Measurements from ENCODE around the gene IPMK.

The IPMK gene

GRCh38 chr10:58300676-58301075 lies 33.0 kb upstream of the IPMK start:
- DNase-seq (ENCODE audit: low read depth) = no peak
- no peak overlapping the region for H3K4me3 ChIP-seq (ENCODE audit: low read depth, low read length)
- no peak for TF ChIP-seq CTCF (conservative IDR thresholded peaks at IDR 0.05; ENCODE audit: low read depth, low read length)

GRCh38 chr10:58299580-58299979 lies 31.9 kb upstream of the IPMK start:
- TF ChIP-seq CTCF (conservative IDR thresholded peaks at IDR 0.05; ENCODE audit: low read depth, low read length) = peak; percentile 92
- DNase-seq (ENCODE audit: low read depth) = peak; percentile 79
- no peak overlapping the region for H3K4me3 ChIP-seq (ENCODE audit: low read depth, low read length)

- TF ChIP-seq CTCF (conservative IDR thresholded peaks at IDR 0.05; ENCODE audit: low read depth, low read length) = no peak
- H3K4me3 ChIP-seq (ENCODE audit: low read depth, low read length) = no peak overlapping the region
- DNase-seq (ENCODE audit: low read depth) = no peak
Observed at GRCh38 chr10:58293989-58294388, 26.3 kb upstream of the IPMK start.

GRCh38 chr10:58291538-58292174 lies 24.0 kb upstream of the IPMK start:
- peak; percentile 88 for DNase-seq (ENCODE audit: low read depth)

GRCh38 chr10:58282615-58283014 lies 14.9 kb upstream of the IPMK start:
- DNase-seq (ENCODE audit: low read depth) = peak; percentile 63
- no peak for TF ChIP-seq CTCF (conservative IDR thresholded peaks at IDR 0.05; ENCODE audit: low read depth, low read length)
- H3K4me3 ChIP-seq (ENCODE audit: low read depth, low read length) = no peak overlapping the region

More at GRCh38 chr10:58291538-58292174, 24.0 kb upstream of the IPMK start:
- peak; percentile 85 for TF ChIP-seq CTCF (conservative IDR thresholded peaks at IDR 0.05; ENCODE audit: low read depth, low read length)
- no peak overlapping the region for H3K4me3 ChIP-seq (ENCODE audit: low read depth, low read length)

- DNase-seq (ENCODE audit: low read depth) = no peak
- TF ChIP-seq CTCF (conservative IDR thresholded peaks at IDR 0.05; ENCODE audit: low read depth, low read length) = no peak
- no peak overlapping the region for H3K4me3 ChIP-seq (ENCODE audit: low read depth, low read length)
Observed at GRCh38 chr10:58281092-58281752, 13.5 kb upstream of the IPMK start.

GRCh38 chr10:58280477-58280876 lies 12.8 kb upstream of the IPMK start:
- TF ChIP-seq CTCF (conservative IDR thresholded peaks at IDR 0.05; ENCODE audit: low read depth, low read length) = no peak
- no peak overlapping the region for H3K4me3 ChIP-seq (ENCODE audit: low read depth, low read length)
- no peak for DNase-seq (ENCODE audit: low read depth)

Data from choroid plexus epithelial cell (primary cell).